H9 (cell line): Measurements from ENCODE around the gene AKAP5. TPM values are rescaled to one million over a fixed set of nuclear protein-coding genes. Genes with fewer than 3 reads are reported as not detected.

Experiments
- DNase-seq: peaks from one replicate; pipeline ENCODE4 v3.0.0-alpha.2; 2017
- H2AFZ ChIP-seq: one replicate; pipeline ENCODE4 v1.6.1; 2013; ENCODE audit warnings: mild to moderate bottlenecking, low read length, control low read depth, moderate library complexity
- H2AK5ac ChIP-seq: 2 replicates; pipeline ENCODE4 v1.6.1; 2013; ENCODE audit warnings: low read length, control low read depth, mixed read lengths; ENCODE audit not compliant: insufficient read length
- H2BK120ac ChIP-seq: one replicate; pipeline ENCODE4 v1.6.1; 2013; ENCODE audit warnings: low read depth, mild to moderate bottlenecking, low read length, control low read depth, inconsistent platforms; ENCODE audit not compliant: poor library complexity, severe bottlenecking
- H2BK12ac ChIP-seq: 2 replicates; pipeline ENCODE4 v1.6.1; 2013; ENCODE audit warnings: low read length, control low read depth, mixed read lengths, low read depth; ENCODE audit not compliant: insufficient read length
- H2BK15ac ChIP-seq: 2 replicates; pipeline ENCODE4 v1.6.1; 2013; ENCODE audit warnings: low read depth, low read length, control low read depth
- H2BK20ac ChIP-seq: one replicate; pipeline ENCODE4 v1.6.1; 2013; ENCODE audit warnings: low read depth, mild to moderate bottlenecking, low read length, control low read depth, inconsistent platforms; ENCODE audit not compliant: poor library complexity, severe bottlenecking
- H2BK5ac ChIP-seq: 2 replicates; pipeline ENCODE4 v1.6.1; 2013; ENCODE audit warnings: low read length, control low read depth, mixed read lengths; ENCODE audit not compliant: insufficient read length
- H3K14ac ChIP-seq: 2 replicates; pipeline ENCODE4 v1.6.1; 2013; ENCODE audit warnings: low read length, control low read depth; ENCODE audit not compliant: insufficient read depth
- H3K18ac ChIP-seq: 2 replicates; pipeline ENCODE4 v1.6.1; 2013; ENCODE audit warnings: low read depth, mild to moderate bottlenecking, mixed read lengths, low read length, control low read depth; ENCODE audit not compliant: insufficient read length
- H3K23ac ChIP-seq: 2 replicates; pipeline ENCODE4 v1.6.1; 2013; ENCODE audit warnings: low read length, control low read depth, mixed read lengths, low read depth; ENCODE audit not compliant: insufficient read length
- H3K23me2 ChIP-seq: 2 replicates; pipeline ENCODE4 v1.6.1; 2013; ENCODE audit warnings: low read depth, mild to moderate bottlenecking, mixed read lengths, low read length, control low read depth; ENCODE audit not compliant: insufficient read length, poor library complexity, severe bottlenecking
- H3K27ac ChIP-seq: 2 replicates; pipeline ENCODE4 v1.5.1; 2013; ENCODE audit warnings: low read length, control low read depth, mixed read lengths, low read depth; ENCODE audit not compliant: insufficient read length
- H3K27me3 ChIP-seq: 2 replicates; pipeline ENCODE4 v1.6.1; 2013; ENCODE audit warnings: low read length, control low read depth, inconsistent platforms; ENCODE audit not compliant: insufficient read depth
- H3K4ac ChIP-seq: 2 replicates; pipeline ENCODE4 v1.6.1; 2013; ENCODE audit warnings: low read depth, mild to moderate bottlenecking, control low read depth, inconsistent platforms, low read length, moderate library complexity
- H3K4me1 ChIP-seq: 2 replicates; pipeline ENCODE4 v1.6.1; 2013; ENCODE audit warnings: low read length, control low read depth, inconsistent platforms; ENCODE audit not compliant: insufficient read depth
- H3K4me2 ChIP-seq: 2 replicates; pipeline ENCODE4 v1.6.1; 2013; ENCODE audit warnings: low read length, control low read depth, mixed read lengths; ENCODE audit not compliant: insufficient read length, insufficient read depth
- H3K56ac ChIP-seq: 2 replicates; pipeline ENCODE4 v1.6.1; 2013; ENCODE audit warnings: low read depth, mild to moderate bottlenecking, mixed read lengths, low read length, control low read depth; ENCODE audit not compliant: insufficient read length
- H3K79me1 ChIP-seq: 2 replicates; pipeline ENCODE4 v1.6.1; 2013; ENCODE audit warnings: low read depth, mild to moderate bottlenecking, moderate library complexity, low read length, control low read depth, inconsistent platforms; ENCODE audit not compliant: insufficient read depth, poor library complexity, severe bottlenecking
- H3K79me2 ChIP-seq: 2 replicates; pipeline ENCODE4 v1.6.1; 2013; ENCODE audit warnings: low read length, control low read depth, inconsistent platforms; ENCODE audit not compliant: insufficient read depth
- H3K9ac ChIP-seq: 2 replicates; pipeline ENCODE4 v1.6.1; 2013; ENCODE audit warnings: low read length, control low read depth, mixed read lengths; ENCODE audit not compliant: insufficient read length; ENCODE audit errors: extremely low read depth
- H3K9me3 ChIP-seq: one replicate; pipeline ENCODE4 v1.6.1; 2013; ENCODE audit warnings: low read depth, low read length, inconsistent platforms; ENCODE audit not compliant: control insufficient read depth
- H3T11ph ChIP-seq: one replicate; pipeline ENCODE4 v1.6.1; 2013; ENCODE audit warnings: mild to moderate bottlenecking, low read length, control low read depth, inconsistent platforms
- H4K20me1 ChIP-seq: one replicate; pipeline ENCODE4 v1.6.1; 2013; ENCODE audit not compliant: control insufficient read depth, insufficient read length, insufficient read depth
- H4K5ac ChIP-seq: 2 replicates; pipeline ENCODE4 v1.6.1; 2013; ENCODE audit warnings: low read depth, mild to moderate bottlenecking, mixed read lengths, low read length, control low read depth; ENCODE audit not compliant: insufficient read length
- H4K8ac ChIP-seq: replicated peaks from 2 replicates; pipeline ENCODE4 v1.6.1; 2013; ENCODE audit warnings: low read length, control low read depth, mixed read lengths, low read depth; ENCODE audit not compliant: insufficient read length
- H4K91ac ChIP-seq: 2 replicates; pipeline ENCODE4 v1.6.1; 2013; ENCODE audit warnings: low read depth, mild to moderate bottlenecking, moderate library complexity, mixed read lengths, low read length, control low read depth; ENCODE audit not compliant: insufficient read length
- H3K27ac Mint-ChIP-seq, 3 experiments: 2 replicates in 2 of 3; 3 replicates in 1 of 3; pipeline ENCODE4 v1.8.0; 2020 to 2021; ENCODE audit warnings: mixed read lengths in 3 of 3, mild to moderate bottlenecking in 1 of 3, moderate library complexity in 1 of 3
- H3K27me3 Mint-ChIP-seq: 2 replicates; pipeline ENCODE4 v1.8.0; 2021; ENCODE audit warnings: low read depth, mild to moderate bottlenecking, moderate library complexity, mixed read lengths
- H3K36me3 Mint-ChIP-seq, 3 experiments: 2 replicates in 2 of 3; 3 replicates in 1 of 3; pipeline ENCODE4 v1.8.0; 2020 to 2021; ENCODE audit warnings: low read depth in 3 of 3, mixed read lengths in 3 of 3; ENCODE audit not compliant: insufficient read depth in 1 of 3
- H3K4me1 Mint-ChIP-seq, 2 experiments: 2 replicates each; pipeline ENCODE4 v1.8.0; 2020; ENCODE audit warnings: mixed read lengths in 2 of 2
- H3K4me3 Mint-ChIP-seq, 2 experiments: 2 replicates in 1 of 2; 3 replicates in 1 of 2; pipeline ENCODE4 v1.8.0; 2020 to 2021; ENCODE audit warnings: mild to moderate bottlenecking in 2 of 2, mixed read lengths in 2 of 2, moderate library complexity in 1 of 2
- H3K9me3 Mint-ChIP-seq, 2 experiments: 2 replicates in 1 of 2; 3 replicates in 1 of 2; pipeline ENCODE4 v1.8.0; 2020; ENCODE audit warnings: mild to moderate bottlenecking in 2 of 2, mixed read lengths in 2 of 2, moderate library complexity in 1 of 2
- CTCF ChIP-seq: fragments of 200-600 bp; sonication (generic); conservative IDR thresholded peaks from 3 replicates; pipeline ENCODE4 v1.8.0; 2021; ENCODE audit warnings: antibody characterized with exemption, mild to moderate bottlenecking
- WGBS: extraction: QIAGEN DNeasy Blood & Tissue Kit; methylation state at CpG from one replicate; pipeline ENCODE4 v1.1.7; 2013; ENCODE audit warnings: missing lambda C conversion rate, low lambda C conversion rate, mixed read lengths; ENCODE audit not compliant: insufficient read length; ENCODE audit errors: extremely low coverage; 5-methylcytosine and 5-hydroxymethylcytosine counted together
- total RNA-seq: library from RNA; stranded (reverse); gene quantifications from 2 replicates; pipeline ENCODE4 v1.2.1, GENCODE V29; 2021

Gene AKAP5
- total RNA-seq, 1 experiment from 2014 or later: 2.5 TPM

GRCh38 chr14:64463873-64464272, 1.4 kb upstream of the AKAP5 start:
- peaks cover 10 to 23% (median 11%) of the 10 kb centered on the region in 3 experiments; a peak in 6 of 7 replicates for H3K36me3 Mint-ChIP-seq
- H3K9me3 ChIP-seq: no peaks in the 10 kb centered on the region
- no peak overlapping the region for H2BK20ac ChIP-seq
- H2BK120ac ChIP-seq: no peak overlapping the region
- no peak for DNase-seq
- no peak overlapping the region for H3K4me2 ChIP-seq
- H3K27ac Mint-ChIP-seq: no peak overlapping the region
- no peak overlapping the region for H4K91ac ChIP-seq
- H3K27me3 Mint-ChIP-seq: peaks cover 1% of the 10 kb centered on the region; the same call in 1 of the 2 replicates
- WGBS: no CpG with 5 or more reads among the region's 6 CpGs
- no peaks in the 10 kb centered on the region for H3K27me3 ChIP-seq
- no peak overlapping the region for H3K56ac ChIP-seq
- H3K4me1 Mint-ChIP-seq: peaks cover 14% of the 10 kb centered on the region in 2 experiments
- no peak for TF ChIP-seq CTCF
- no peaks in the 10 kb centered on the region for H3K79me2 ChIP-seq
- no peak overlapping the region for H3K27ac ChIP-seq
- no peak overlapping the region for H3K14ac ChIP-seq
- H2AK5ac ChIP-seq: no peak overlapping the region
- no peaks in the 10 kb centered on the region for H3K79me1 ChIP-seq
- H2AFZ ChIP-seq: no peak overlapping the region
- no peak overlapping the region for H3K23ac ChIP-seq
- no peak overlapping the region for H3K9ac ChIP-seq
- H2BK12ac ChIP-seq: no peak overlapping the region
- H3K4ac ChIP-seq: no peak overlapping the region
- no peak overlapping the region for H4K5ac ChIP-seq
- H3K4me1 ChIP-seq: no peaks in the 10 kb centered on the region
- no peak overlapping the region for H2BK15ac ChIP-seq
- no peak overlapping the region; a peak in 1 of 5 replicates for H3K4me3 Mint-ChIP-seq
- no peaks in the 10 kb centered on the region for H4K20me1 ChIP-seq
- H3T11ph ChIP-seq: no peak overlapping the region
- no peak overlapping the region for H3K18ac ChIP-seq
- no peak overlapping the region for H2BK5ac ChIP-seq
- H4K8ac ChIP-seq: no peak overlapping the region
- H3K23me2 ChIP-seq: peaks cover 14% of the 10 kb centered on the region
- H3K9me3 Mint-ChIP-seq: no peaks in the 10 kb centered on the region
